Cardiac muscle cell (in vitro differentiated cells and primary cell): ENCODE measurements around the gene NUP85. TPM values are rescaled to one million over a fixed set of nuclear protein-coding genes. Genes with fewer than 3 reads are reported as not detected.
"Not testable (repeated sequence)": the region's sequence is repeated elsewhere in the genome, so short reads cannot be mapped to it uniquely, and the experiment has no call there.

ENCODE experiments used
- DNase-seq, 2 donors: peaks; one replicate each; pipeline versions ENCODE4 v3.0.0 to v3.0.0-alpha.2; 2010 to 2017; ENCODE audit warnings: low read depth in 1 of 2, low spot score in 1 of 2
- H3K27ac ChIP-seq: fragments of 200-600 bp; sonication (generic); 2 replicates; pipeline ENCODE4 v1.5.1; 2016
- H3K27me3 ChIP-seq: fragments of 200-600 bp; sonication (generic); 2 replicates; pipeline ENCODE4 v1.6.0; 2016; ENCODE audit warnings: control low read depth
- H3K36me3 ChIP-seq: fragments of 200-600 bp; sonication (generic); 2 replicates; pipeline ENCODE4 v1.5.1; 2016; ENCODE audit warnings: control low read depth
- H3K4me1 ChIP-seq: fragments of 200-600 bp; sonication (generic); 2 replicates; pipeline ENCODE4 v1.8.1; 2017; ENCODE audit warnings: low read depth, mild to moderate bottlenecking, mixed run types
- H3K4me3 ChIP-seq: fragments of 200-600 bp; sonication (generic); 2 replicates; pipeline ENCODE4 v1.5.1; 2016; ENCODE audit warnings: mild to moderate bottlenecking
- H3K9me3 ChIP-seq: fragments of 200-600 bp; sonication (generic); 2 replicates; pipeline ENCODE4 v1.5.1; 2017; ENCODE audit warnings: low read depth, mild to moderate bottlenecking, control low read depth
- CTCF ChIP-seq: IDR thresholded peaks from 2 replicates; pipeline ENCODE4 v1.5.1; 2012; ENCODE audit warnings: low read depth, mild to moderate bottlenecking, low read length
- polyA plus RNA-seq: library from polyadenylated mRNA; unstranded; fragments of >200 nt; fragmentation: Nextera tagmentation; extraction: Ambion mirVana; gene quantifications from 2 replicates; pipeline ENCODE4 v1.2.1, GENCODE V29; 2016
- total RNA-seq: library from RNA; depleted of rRNA; stranded (reverse); fragments of >200 nt; gene quantifications from 2 replicates; pipeline ENCODE4 v1.2.3, GENCODE V29; 2016

The NUP85 gene
- total and polyA plus RNA-seq, 2 experiments from 2014 or later = 23.4 to 51.9 TPM

DNA sequence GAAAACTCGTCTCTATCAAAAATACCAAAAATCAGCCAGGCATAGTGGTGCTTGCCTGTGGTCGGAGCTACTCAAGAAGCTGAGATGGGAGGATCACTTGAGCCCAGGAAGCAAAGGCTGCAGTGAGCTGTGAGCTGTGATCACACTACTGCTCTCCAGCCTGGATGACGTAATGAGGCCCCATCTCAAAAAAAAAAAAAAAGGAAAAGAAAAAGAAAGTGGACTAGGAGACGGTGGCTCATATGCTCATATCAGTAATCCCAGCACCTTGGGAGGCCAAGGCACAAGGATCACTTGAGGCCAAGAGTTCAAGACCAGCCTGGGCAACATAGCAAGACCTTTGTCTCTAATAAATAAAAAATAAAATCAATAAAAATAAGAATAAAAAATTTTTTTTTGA is 13.9 kb upstream of the NUP85 start:
- Histone ChIP-seq H3K27me3 (no peaks in the 10 kb centered on the region), H3K4me3 (no peak overlapping the region), H3K36me3 (no peaks in the 10 kb centered on the region), H3K4me1 (no peaks in the 10 kb centered on the region), H3K27ac (no peak overlapping the region), H3K9me3 (no peaks in the 10 kb centered on the region)
- DNase-seq = peak in 1 of 2 donors; percentile 50
- no peak for TF ChIP-seq CTCF

DNA sequence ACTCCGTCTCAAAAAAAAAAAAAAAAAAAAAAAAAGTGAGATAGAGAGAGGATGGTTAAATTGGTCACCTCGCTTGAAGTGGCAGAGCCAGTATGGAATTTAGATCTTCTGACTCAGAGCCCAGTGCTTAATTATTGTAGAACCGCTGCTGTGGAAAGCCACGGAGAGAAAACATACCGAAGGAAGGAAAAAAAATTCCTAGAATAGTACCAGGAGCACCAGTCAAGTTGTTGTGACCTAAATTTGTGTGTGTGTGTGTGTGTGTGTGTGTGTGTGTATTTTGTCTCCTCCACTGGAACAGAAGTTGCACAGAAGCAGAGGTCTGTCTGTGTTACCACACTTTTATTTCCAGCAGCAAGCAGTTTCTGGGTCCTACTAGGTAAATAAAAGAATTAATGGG is 10.6 kb upstream of the NUP85 start:
- TF ChIP-seq CTCF = no peak
- no peak for DNase-seq
- Histone ChIP-seq H3K27me3 (no peaks in the 10 kb centered on the region), H3K9me3 (no peaks in the 10 kb centered on the region), H3K4me1 (no peaks in the 10 kb centered on the region), H3K4me3 (no peak overlapping the region), H3K36me3 (no peaks in the 10 kb centered on the region), H3K27ac (no peak overlapping the region)

DNA sequence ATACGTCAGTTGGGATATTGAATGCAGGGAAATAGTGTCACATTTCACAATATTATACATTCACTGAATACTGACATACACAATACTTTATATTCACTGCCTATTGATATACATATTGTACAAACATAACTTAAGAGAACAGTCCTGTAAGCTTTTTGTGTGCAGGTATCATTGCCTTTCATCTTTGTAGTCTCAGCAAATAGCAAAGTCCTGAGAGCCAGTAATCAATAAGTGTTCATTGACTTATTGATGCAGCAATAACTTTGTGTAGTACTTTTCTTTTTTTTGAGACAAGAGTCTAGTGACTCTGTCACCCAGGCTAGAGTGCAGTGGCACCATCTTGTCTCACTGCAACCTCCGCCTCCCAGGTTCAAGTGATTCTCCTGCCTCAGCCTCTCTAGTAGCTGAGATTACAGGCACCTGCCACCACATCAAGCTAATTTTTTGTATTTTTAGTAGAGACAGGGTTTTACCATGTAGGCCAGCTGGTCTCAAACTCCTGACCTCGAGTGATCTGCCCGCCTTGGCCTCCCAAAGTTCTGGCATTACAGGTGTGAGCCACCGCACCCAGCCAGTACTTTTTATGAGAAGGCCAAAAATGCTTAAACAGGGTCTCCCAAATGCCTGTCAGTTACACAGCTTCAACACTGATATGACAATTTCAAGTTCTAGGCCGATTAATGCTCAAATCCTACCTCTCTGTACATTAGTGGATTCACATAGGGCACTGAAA is 5.4 kb upstream of the NUP85 start:
- Histone ChIP-seq H3K4me3 (no peak overlapping the region), H3K4me1 (no peaks in the 10 kb centered on the region), H3K27me3 (no peaks in the 10 kb centered on the region), H3K9me3 (no peaks in the 10 kb centered on the region), H3K27ac (no peak overlapping the region), H3K36me3 (no peaks in the 10 kb centered on the region)
- TF ChIP-seq CTCF = no peak
- no peak for DNase-seq

DNA sequence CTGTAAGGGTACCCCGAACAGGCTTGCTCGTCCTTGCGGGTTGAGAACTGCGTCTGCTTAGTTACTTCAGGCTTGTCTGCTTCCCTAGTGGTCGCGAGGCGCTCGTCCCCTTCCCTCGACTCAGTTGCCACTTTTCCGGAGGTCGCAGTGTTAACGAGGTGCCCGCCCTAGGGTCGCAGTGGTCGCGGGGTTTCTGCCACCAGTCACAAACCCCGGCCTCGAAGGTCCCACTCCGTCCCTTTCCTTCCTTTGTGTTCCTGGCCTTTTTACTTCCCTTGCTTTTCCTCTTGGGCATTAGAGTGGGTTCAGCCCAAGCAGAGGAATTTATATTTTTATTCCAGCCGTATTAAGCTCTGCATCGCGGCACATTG is 299 bp downstream of the NUP85 start:
- no peaks in the 10 kb centered on the region for H3K27me3 ChIP-seq
- H3K27ac ChIP-seq = peak overlapping the region; percentile 100
- TF ChIP-seq CTCF = no peak
- DNase-seq = no peak
- H3K4me3 ChIP-seq = peak overlapping the region; percentile 93
- H3K4me1 ChIP-seq = peaks cover 5% of the 10 kb centered on the region
- H3K36me3 ChIP-seq = peaks cover 12% of the 10 kb centered on the region
- no peaks in the 10 kb centered on the region for H3K9me3 ChIP-seq

GRCh38 chr17:75207050-75207407 is 1.6 kb downstream of the NUP85 start:
- not testable (repeated sequence) for H3K4me1 ChIP-seq, DNase-seq, H3K27me3 ChIP-seq, H3K27ac ChIP-seq, H3K9me3 ChIP-seq
- Histone ChIP-seq H3K4me3 (peak overlapping the region; percentile 93), H3K36me3 (peaks cover 20% of the 10 kb centered on the region)

DNA sequence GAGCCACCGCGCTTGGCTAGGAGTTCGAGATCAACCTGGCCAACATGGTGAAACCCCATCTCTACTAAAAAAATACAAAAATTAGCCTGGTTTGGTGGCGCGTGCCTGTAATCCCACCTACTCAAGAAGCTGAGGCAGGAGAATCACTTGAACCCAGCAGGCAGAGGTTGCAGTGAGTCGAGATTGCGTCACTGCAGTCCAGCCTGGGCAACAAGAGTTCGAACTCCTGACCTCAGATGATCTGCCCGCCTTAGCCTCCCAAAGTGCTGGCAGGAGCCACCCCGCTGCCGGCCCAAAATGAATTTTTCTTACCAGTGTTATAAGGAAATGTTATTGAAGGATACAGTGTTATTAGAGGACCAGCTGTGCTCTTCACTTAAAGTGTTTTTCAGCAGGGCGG is 2.3 kb downstream of the NUP85 start:
- Histone ChIP-seq H3K4me3 (no peak overlapping the region), H3K27ac (no peak overlapping the region), H3K4me1 (peaks cover 5% of the 10 kb centered on the region), H3K9me3 (no peaks in the 10 kb centered on the region), H3K27me3 (no peaks in the 10 kb centered on the region), H3K36me3 (peaks cover 22% of the 10 kb centered on the region)
- no peak for DNase-seq
- no peak for TF ChIP-seq CTCF
